HG03064 (cell line): ENCODE measurements around the gene DNM3.

Experiments used
- ATAC-seq: cut with Tn5 transposase; IDR thresholded peaks from one replicate; pipeline ENCODE4 v1.9.1; 2021; ENCODE audit warnings: low read depth; ENCODE audit not compliant: unreplicated experiment

Gene DNM3

DNA sequence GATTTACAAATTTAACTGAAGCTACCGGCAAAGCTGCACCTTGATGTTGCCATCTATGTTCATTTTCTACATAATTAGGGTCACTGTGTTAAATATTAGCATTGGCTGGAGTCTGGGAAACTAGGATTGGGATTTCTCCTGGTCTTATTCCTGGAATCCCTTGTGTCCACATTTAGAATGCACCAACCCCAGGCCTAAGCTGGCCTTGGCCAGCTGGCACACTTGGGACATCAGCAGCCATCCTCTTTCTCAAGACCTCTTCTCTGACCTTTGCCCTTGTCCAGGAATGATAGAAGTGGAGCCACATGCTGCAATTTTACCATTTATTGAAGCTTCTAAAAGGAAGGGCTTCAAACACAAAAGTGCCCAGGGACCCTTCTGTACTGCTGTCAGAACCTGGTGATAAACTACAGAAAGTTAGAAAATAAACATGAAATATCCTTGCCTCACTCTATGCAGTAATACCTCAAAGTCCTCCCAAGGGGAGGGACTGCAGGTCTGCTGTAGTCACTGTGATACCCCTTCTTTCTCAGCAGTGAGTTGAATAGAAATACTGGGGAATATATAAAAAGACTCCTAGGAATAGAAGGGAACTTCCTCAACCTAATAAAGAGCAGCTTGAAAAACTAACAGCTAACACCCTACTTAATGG is 616.3 kb downstream of the DNM3 start:
- no peak for ATAC-seq

DNA sequence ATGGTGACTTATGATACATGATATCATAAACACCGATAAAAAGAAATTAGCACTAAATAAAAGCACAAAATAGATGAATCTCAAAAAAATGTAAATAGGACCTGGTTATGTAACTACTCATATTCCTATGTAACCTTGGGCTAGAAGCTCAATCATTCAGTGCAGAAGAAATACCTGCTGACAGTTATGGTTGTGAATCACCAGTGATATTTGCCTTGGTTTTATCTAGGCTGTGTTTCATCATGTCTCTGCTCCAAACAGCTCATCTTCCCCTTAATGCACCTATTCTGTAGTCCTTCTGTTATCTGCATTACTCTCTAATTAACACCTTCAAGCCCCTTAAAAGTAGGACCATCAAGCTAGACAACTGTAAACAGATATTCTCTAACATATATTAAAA is 618.9 kb downstream of the DNM3 start:
- ATAC-seq: no peak

GRCh38 chr1:172460887-172461315 is 619.6 kb downstream of the DNM3 start:
- ATAC-seq: no peak
